Astrocyte (in vitro differentiated cells and primary cell): ENCODE measurements around the gene MCRS1.

Experiments used
- EZH2 ChIP-seq: IDR thresholded peaks from 2 replicates; pipeline ENCODE4 v1.6.1; 2012; ENCODE audit warnings: mild to moderate bottlenecking, low read length, inconsistent platforms; ENCODE audit not compliant: insufficient read depth
- TF ChIP-seq, protein P1 (sequence below): IDR thresholded peaks from 2 replicates; pipeline ENCODE4 v1.5.1; 2011; ENCODE audit warnings: low read depth, mild to moderate bottlenecking, inconsistent platforms, low read length, moderate library complexity; ENCODE audit not compliant: insufficient read depth

DNA sequence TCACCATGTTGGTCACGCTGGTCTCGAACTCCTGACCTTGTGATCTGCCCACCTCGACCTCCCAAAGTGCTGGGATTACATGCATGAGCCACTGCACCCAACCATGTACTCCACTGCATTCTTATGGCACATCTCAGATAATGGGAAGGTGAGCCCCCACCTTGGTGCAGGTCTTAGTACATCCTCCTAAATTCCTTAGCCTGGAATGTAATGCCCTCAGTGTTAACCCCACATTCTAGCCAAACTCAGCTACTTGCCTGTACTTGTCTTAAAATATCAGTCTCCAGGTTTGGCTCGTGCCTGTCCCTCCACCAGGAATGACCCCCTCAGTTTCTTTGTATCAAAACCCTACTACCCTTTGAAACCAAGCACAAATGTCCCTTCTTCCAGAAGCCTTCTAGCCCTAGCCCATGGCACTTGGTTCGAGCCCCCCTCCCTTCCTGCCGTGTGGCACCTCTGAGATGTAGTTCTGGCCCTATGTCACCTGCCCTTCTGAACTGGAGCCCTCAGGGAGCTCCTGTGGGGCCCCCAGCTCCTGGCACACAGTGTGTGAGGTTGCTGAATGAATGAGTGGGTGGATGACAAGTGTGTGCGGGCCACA, 20.8 kb downstream of the MCRS1 start:
- TF ChIP-seq, protein P1, sequence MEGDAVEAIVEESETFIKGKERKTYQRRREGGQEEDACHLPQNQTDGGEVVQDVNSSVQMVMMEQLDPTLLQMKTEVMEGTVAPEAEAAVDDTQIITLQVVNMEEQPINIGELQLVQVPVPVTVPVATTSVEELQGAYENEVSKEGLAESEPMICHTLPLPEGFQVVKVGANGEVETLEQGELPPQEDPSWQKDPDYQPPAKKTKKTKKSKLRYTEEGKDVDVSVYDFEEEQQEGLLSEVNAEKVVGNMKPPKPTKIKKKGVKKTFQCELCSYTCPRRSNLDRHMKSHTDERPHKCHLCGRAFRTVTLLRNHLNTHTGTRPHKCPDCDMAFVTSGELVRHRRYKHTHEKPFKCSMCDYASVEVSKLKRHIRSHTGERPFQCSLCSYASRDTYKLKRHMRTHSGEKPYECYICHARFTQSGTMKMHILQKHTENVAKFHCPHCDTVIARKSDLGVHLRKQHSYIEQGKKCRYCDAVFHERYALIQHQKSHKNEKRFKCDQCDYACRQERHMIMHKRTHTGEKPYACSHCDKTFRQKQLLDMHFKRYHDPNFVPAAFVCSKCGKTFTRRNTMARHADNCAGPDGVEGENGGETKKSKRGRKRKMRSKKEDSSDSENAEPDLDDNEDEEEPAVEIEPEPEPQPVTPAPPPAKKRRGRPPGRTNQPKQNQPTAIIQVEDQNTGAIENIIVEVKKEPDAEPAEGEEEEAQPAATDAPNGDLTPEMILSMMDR, result no peak
- no peak for TF ChIP-seq EZH2
